HepG2 (cell line): ENCODE results near the gene GIPC3. TPM values are rescaled to one million over a fixed set of nuclear protein-coding genes. Genes with fewer than 3 reads are reported as not detected.
A peak's percentile ranks its signal among the peaks of the same experiment; 100 is the strongest.

Source experiments
- ARNTL ChIP-seq: sonication (generic); formaldehyde crosslinking; IDR thresholded peaks from 2 replicates; pipeline ENCODE4 v1.4.0; 2020; ENCODE audit warnings: mild to moderate bottlenecking, missing genetic modification reagents
- BCL6 ChIP-seq: IDR thresholded peaks from 2 replicates; pipeline ENCODE4 v1.6.1; 2016; ENCODE audit warnings: missing genetic modification reagents, missing compliant biosample characterization
- CEBPZ ChIP-seq: IDR thresholded peaks from 2 replicates; pipeline ENCODE4 v1.6.1; 2012; ENCODE audit warnings: low read length, improper control_type of control experiment
- FOXC1 ChIP-seq: sonication (generic); formaldehyde crosslinking; IDR thresholded peaks from 2 replicates; pipeline ENCODE4 v1.8.0; 2022; ENCODE audit warnings: mild to moderate bottlenecking, missing genetic modification reagents, borderline replicate concordance
- IRF2 ChIP-seq: IDR thresholded peaks from 2 replicates; pipeline ENCODE4 v1.6.1; 2018; ENCODE audit warnings: missing genetic modification reagents, missing compliant biosample characterization
- MAFF ChIP-seq: IDR thresholded peaks from 2 replicates; pipeline ENCODE4 v1.6.1; 2011; ENCODE audit warnings: low read depth, low read length, improper control_type of control experiment
- MIER3 ChIP-seq: IDR thresholded peaks from 2 replicates; pipeline ENCODE4 v1.6.1; 2016; ENCODE audit warnings: missing compliant biosample characterization, borderline replicate concordance
- MIXL1 ChIP-seq: IDR thresholded peaks from 2 replicates; pipeline ENCODE4 v1.6.1; 2016
- MYC ChIP-seq: sonication (generic); formaldehyde crosslinking; IDR thresholded peaks from 2 replicates; pipeline ENCODE4 v1.9.0; 2021; ENCODE audit warnings: missing genetic modification reagents, borderline replicate concordance
- MZF1 ChIP-seq: sonication (generic); formaldehyde crosslinking; IDR thresholded peaks from 2 replicates; pipeline ENCODE4 v1.8.1; 2023; ENCODE audit warnings: mild to moderate bottlenecking, missing genetic modification reagents, borderline replicate concordance
- NCOA2 ChIP-seq: sonication (generic); formaldehyde crosslinking; IDR thresholded peaks from 2 replicates; pipeline ENCODE4 v1.8.0; 2022; ENCODE audit warnings: inconsistent platforms
- NFATC3 ChIP-seq: sonication (generic); formaldehyde crosslinking; IDR thresholded peaks from 2 replicates; pipeline ENCODE4 v1.5.1; 2020; ENCODE audit warnings: mild to moderate bottlenecking, missing genetic modification reagents
- NFRKB ChIP-seq: fragments of 450-650 bp; IDR thresholded peaks from 2 replicates; pipeline ENCODE4 v1.6.1; 2017
- REPIN1 ChIP-seq: sonication (generic); formaldehyde crosslinking; IDR thresholded peaks from 2 replicates; pipeline ENCODE4 v1.8.0; 2022; ENCODE audit warnings: missing genetic modification reagents, low read depth, mild to moderate bottlenecking, borderline replicate concordance
- ZNF354B ChIP-seq: sonication (generic); formaldehyde crosslinking; IDR thresholded peaks from 2 replicates; pipeline ENCODE4 v1.8.0; 2022; ENCODE audit warnings: mild to moderate bottlenecking, missing genetic modification reagents
- ZNF530 ChIP-seq: sonication (generic); formaldehyde crosslinking; IDR thresholded peaks from 2 replicates; pipeline ENCODE4 v1.5.0; 2020; ENCODE audit warnings: low read depth, mild to moderate bottlenecking, missing genetic modification reagents
- ZNF549 ChIP-seq: sonication (generic); formaldehyde crosslinking; IDR thresholded peaks from 2 replicates; pipeline ENCODE4 v1.5.0; 2020; ENCODE audit warnings: missing genetic modification reagents
- ZNF792 ChIP-seq: IDR thresholded peaks from 2 replicates; pipeline ENCODE4 v1.6.1; 2016
- ZNF839 ChIP-seq: sonication (generic); formaldehyde crosslinking; IDR thresholded peaks from 2 replicates; pipeline ENCODE4 v1.4.0; 2020; ENCODE audit warnings: missing genetic modification reagents, mild to moderate bottlenecking, borderline replicate concordance
- ZSCAN20 ChIP-seq: sonication (generic); formaldehyde crosslinking; IDR thresholded peaks from 2 replicates; pipeline ENCODE4 v1.4.0; 2020; ENCODE audit warnings: missing genetic modification reagents, mild to moderate bottlenecking, borderline replicate concordance
- polyA plus RNA-seq, 8 experiments: library from polyadenylated mRNA; depleted of rRNA in 3 of 8; stranded (reverse) in 7 of 8; unstranded in 1 of 8; fragments of >200 nt; fragmentation: Illumina TruSeq in 4 of 8; extraction: Trizol in 4 of 8; gene quantifications; 2 replicates each; pipeline versions ENCODE4 v1.2.1 to v1.2.3, GENCODE V29; 2011 to 2016; ENCODE audit warnings: low read depth in 4 of 8, missing spikeins in 1 of 8, mixed read lengths in 1 of 8; ENCODE audit not compliant: insufficient read depth in 1 of 8
- total RNA-seq, 5 experiments: library from RNA; depleted of rRNA; stranded (reverse); fragments of >200 nt; fragmentation: Illumina TruSeq; extraction: Trizol; gene quantifications; 2 replicates each; pipeline ENCODE4 v1.2.3, GENCODE V29; 2016; ENCODE audit warnings: low read depth in 1 of 5
- TF ChIP-seq, protein P1 (sequence below): sonication (generic); formaldehyde crosslinking; IDR thresholded peaks from 2 replicates; pipeline ENCODE4 v1.4.0; 2020; ENCODE audit warnings: mild to moderate bottlenecking, missing genetic modification reagents
- TF ChIP-seq, protein P2 (sequence below): IDR thresholded peaks from 2 replicates; pipeline ENCODE4 v1.6.1; 2016; ENCODE audit warnings: missing biosample characterization, missing genetic modification reagents, low read depth
- TF ChIP-seq, protein P3 (sequence below): sonication (generic); formaldehyde crosslinking; IDR thresholded peaks from 2 replicates; pipeline ENCODE4 v1.8.0; 2022; ENCODE audit warnings: mild to moderate bottlenecking, missing genetic modification reagents, borderline replicate concordance

The GIPC3 gene
- total and polyA plus RNA-seq, 2 of the 13 experiments (the other 11 are each of a cell fraction or from before 2014, with no cell fraction given): 0.05 TPM; not detected in 1

- TF ChIP-seq ZNF549 (CRISPR knock-in tag): no peak
- peak; percentile 59; the same call in 1 of the 2 replicates for TF ChIP-seq MIER3 (CRISPR knock-in tag)
- peak; percentile 81 for TF ChIP-seq REPIN1 (CRISPR knock-in tag)
- TF ChIP-seq ARNTL (CRISPR knock-in tag): 0 out of 2 replicates have a peak, but pooled peaks have one; percentile 40
- TF ChIP-seq MYC (CRISPR knock-in tag): peak; percentile 78
- peak; percentile 72; the same call in 1 of the 2 replicates for TF ChIP-seq ZSCAN20
- peak; percentile 30; the same call in 1 of the 2 replicates for TF ChIP-seq NCOA2 (CRISPR knock-in tag)
- TF ChIP-seq ZNF792 (CRISPR knock-in tag): peak; percentile 62; the same call in 1 of the 2 replicates
- TF ChIP-seq MIXL1 (CRISPR knock-in tag): 0 out of 2 replicates have a peak, but pooled peaks have one; percentile 29
- TF ChIP-seq FOXC1 (CRISPR knock-in tag): peak; percentile 70; the same call in 1 of the 2 replicates
- peak; percentile 15; the same call in 1 of the 2 replicates for TF ChIP-seq MAFF
- TF ChIP-seq, protein P1, sequence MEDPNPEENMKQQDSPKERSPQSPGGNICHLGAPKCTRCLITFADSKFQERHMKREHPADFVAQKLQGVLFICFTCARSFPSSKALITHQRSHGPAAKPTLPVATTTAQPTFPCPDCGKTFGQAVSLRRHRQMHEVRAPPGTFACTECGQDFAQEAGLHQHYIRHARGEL (CRISPR knock-in tag): no peak
- TF ChIP-seq, protein P2, sequence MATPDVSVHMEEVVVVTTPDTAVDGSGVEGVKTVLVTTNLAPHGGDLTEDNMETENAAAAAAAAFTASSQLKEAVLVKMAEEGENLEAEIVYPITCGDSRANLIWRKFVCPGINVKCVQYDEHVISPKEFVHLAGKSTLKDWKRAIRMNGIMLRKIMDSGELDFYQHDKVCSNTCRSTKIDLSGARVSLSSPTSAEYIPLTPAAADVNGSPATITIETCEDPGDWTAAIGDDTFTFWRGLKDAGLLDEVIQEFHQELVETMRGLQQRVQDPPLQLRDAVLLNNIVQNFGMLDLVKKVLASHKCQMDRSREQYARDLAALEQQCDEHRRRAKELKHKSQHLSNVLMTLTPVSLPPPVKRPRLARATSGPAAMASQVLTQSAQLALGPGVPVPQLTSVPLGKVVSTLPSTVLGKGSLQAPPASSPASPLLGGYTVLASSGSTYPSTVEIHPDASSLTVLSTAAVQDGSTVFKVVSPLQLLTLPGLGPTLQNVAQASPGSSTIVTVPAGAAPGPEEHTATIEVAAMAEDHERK (CRISPR knock-in tag): 0 out of 2 replicates have a peak, but pooled peaks have one; percentile 38
- no peak for TF ChIP-seq ZNF530
- TF ChIP-seq ZNF354B (CRISPR knock-in tag): 0 out of 2 replicates have a peak, but pooled peaks have one; percentile 19
- 0 out of 2 replicates have a peak, but pooled peaks have one; percentile 57 for TF ChIP-seq ZNF839 (CRISPR knock-in tag)
- peak; percentile 89 for TF ChIP-seq IRF2 (CRISPR knock-in tag)
- no peak for TF ChIP-seq NFATC3
- TF ChIP-seq, protein P3, sequence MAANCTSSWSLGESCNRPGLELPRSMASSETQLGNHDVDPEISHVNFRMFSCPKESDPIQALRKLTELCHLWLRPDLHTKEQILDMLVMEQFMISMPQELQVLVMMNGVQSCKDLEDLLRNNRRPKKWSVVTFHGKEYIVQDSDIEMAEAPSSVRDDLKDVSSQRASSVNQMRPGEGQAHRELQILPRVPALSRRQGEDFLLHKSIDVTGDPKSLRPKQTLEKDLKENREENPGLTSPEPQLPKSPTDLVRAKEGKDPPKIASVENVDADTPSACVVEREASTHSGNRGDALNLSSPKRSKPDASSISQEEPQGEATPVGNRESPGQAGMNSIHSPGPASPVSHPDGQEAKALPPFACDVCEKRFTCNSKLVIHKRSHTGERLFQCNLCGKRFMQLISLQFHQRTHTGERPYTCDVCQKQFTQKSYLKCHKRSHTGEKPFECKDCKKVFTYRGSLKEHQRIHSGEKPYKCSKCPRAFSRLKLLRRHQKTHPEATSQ (CRISPR knock-in tag): peak; percentile 45; the same call in 1 of the 2 replicates
- no peak for TF ChIP-seq MZF1 (CRISPR knock-in tag)
- TF ChIP-seq BCL6: peak; percentile 30; the same call in 1 of the 2 replicates
- no peak for TF ChIP-seq CEBPZ
- no peak for TF ChIP-seq NFRKB
Measured at GRCh38 chr19:3626473-3627350, 41.4 kb downstream of the GIPC3 start, which contains the start of gene CACTIN (continued).
